HG03045 (cell line): ENCODE data around the gene ROBO1.

ENCODE experiments used
- ATAC-seq: cut with Tn5 transposase; IDR thresholded peaks from one replicate; pipeline ENCODE4 v1.9.1; 2021; ENCODE audit warnings: mild to moderate bottlenecking, moderate library complexity; ENCODE audit not compliant: unreplicated experiment

Gene ROBO1

DNA sequence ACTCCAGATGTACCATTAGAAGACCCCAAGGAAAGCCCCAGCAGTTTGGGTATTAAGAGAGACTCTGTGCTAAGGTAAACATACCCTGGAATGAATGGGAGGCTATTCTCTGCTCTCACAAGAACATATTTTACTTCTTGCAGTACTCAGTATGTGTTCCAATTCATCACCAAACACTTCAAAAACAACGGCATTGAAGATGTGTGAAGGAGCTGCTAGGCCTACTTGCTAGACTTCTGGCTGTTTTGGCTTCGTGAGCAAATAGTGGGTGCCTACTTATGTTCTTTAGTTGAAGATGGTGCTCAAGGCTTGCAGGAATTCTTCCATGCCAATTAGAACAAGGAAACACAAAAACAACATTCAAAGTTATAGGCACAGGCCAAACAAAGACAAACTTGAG is 514.5 kb downstream of the ROBO1 start:
- ATAC-seq: no peak

DNA sequence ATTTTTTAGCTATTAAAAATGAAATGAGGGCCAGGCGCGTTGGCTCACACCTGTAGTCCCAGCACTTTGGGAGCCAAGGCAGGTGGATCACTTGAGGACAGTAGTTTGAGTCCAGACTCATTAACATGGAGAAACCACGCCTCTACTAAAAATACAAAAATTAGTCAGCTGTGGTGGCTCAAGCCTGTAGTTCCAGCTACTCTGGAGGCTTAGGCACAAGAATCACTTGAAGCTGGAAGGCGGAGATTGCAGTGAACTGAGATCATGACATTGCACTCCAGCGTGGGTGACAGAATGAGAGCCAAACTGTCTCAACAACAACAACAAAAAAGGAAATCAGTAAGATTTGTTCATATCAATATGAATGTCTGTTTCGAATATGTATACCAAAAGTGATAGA is 517.1 kb downstream of the ROBO1 start:
- no peak for ATAC-seq

DNA sequence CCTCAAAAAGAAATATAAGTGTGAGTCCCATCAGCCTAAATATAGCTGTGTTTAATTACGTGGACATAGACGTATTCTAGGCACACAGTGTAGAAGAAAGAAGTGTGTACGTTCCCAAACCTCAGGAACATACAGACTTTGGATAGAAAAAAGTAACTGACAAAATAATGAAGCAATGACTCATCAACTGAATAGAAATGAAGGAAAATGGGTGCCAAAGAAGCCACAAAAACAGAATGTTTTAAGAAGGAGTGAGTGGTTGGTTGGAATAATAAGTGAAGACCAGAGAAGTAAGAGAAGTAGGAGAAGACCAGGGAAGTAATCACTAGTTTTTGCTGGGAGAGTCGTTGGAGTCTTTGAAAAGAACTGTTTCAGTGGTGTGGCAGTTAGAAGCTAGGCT is 518.1 kb downstream of the ROBO1 start:
- no peak for ATAC-seq

DNA sequence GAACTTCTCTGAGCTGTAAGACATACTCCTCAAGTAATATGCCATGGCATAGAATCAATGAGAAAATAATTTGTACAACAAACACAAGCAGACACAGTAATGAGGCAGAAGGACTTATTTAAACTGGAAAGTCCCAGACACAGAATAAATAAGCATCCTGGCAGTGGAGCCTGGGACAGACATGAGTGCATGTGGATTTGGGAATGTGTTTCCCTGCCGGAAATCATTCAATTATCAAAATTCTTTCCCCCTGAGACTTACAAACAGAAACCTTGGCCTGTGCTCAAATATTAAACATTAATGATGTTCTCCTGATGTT is 520.1 kb downstream of the ROBO1 start:
- ATAC-seq: no peak

DNA sequence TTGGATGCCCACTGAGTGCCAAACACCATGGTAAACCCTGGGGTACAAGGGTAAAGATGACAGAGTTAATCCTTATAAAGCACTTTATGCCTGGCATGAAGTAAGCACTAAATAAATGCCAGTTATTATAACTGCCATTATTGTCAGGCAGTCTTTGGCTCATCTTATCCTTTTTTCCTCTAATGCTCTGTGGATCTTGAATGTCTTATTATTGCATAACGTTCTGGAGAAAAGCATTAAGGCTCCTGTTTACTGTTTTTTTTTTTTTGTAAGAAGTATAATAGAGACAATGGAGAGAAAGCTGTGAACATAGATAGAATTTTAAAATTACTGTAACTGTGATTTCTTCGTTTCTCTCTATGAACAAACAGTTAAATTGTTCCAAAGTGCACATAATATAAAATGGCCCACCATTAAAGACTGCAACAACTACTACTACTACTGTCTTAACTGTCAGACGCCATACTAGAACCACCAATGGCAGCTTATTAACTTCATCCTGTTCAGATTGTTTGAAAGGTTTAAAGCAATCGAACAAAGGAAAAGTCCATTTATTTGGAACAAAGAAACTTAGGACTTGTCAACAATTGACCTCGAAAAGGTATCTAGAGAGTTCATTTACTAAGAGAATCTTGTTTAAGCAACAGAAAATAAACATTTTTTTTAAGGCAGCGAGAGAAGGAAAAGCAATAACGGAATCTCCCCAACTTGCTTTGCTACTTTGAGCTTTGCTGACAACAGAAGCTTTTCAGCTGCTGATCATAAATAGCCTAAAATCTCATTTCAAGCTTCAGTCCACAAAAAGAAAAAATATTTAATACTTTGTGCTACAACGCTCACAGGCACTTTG is 520.7 kb downstream of the ROBO1 start:
- ATAC-seq: no peak

- ATAC-seq: no peak
Observed at GRCh38 chr3:79245284-79246138, 522.3 kb downstream of the ROBO1 start.

DNA sequence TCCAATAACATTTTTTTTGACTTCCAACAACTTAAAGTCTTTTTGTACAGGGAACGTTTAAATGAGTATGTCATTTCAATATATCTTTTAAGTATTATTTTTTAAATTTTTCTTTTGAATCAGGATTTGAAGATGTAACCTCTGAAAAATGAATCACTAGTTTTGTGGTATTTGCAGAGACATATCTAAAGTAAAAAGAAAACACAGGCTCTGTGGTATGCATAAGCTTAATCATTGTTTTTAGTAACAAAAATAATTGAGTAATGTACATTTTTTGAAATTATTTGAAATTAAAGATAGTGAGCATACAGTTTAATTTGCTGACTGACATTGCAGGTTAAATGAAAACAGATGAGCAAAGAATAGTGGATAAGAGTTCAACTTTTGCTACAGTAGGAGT is 531.3 kb downstream of the ROBO1 start:
- ATAC-seq: no peak

- no peak for ATAC-seq
Observed at GRCh38 chr3:79233431-79234060, 534.3 kb downstream of the ROBO1 start.

- ATAC-seq: no peak
Observed at GRCh38 chr3:79230266-79230665, 537.5 kb downstream of the ROBO1 start.

DNA sequence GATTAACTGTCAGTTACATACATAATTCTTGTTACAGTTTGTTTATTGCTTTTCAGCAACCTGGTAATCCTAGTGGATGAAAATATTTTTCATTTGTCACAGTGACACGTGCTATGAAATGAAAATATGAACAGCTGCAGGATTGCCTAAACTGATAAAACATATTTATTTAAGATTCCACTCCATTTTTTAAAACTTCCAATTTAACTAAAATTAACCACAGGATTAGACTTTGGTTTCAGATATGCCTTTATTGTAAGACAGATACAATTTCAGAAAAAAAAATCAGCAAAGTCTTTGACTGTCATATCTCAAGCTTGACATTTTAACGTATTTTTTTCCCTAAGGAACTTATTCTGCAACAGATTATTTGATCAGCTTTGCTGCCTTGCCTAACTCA is 550.7 kb downstream of the ROBO1 start:
- ATAC-seq: no peak

- ATAC-seq: no peak
Observed at GRCh38 chr3:79215286-79215685, 552.5 kb downstream of the ROBO1 start.

DNA sequence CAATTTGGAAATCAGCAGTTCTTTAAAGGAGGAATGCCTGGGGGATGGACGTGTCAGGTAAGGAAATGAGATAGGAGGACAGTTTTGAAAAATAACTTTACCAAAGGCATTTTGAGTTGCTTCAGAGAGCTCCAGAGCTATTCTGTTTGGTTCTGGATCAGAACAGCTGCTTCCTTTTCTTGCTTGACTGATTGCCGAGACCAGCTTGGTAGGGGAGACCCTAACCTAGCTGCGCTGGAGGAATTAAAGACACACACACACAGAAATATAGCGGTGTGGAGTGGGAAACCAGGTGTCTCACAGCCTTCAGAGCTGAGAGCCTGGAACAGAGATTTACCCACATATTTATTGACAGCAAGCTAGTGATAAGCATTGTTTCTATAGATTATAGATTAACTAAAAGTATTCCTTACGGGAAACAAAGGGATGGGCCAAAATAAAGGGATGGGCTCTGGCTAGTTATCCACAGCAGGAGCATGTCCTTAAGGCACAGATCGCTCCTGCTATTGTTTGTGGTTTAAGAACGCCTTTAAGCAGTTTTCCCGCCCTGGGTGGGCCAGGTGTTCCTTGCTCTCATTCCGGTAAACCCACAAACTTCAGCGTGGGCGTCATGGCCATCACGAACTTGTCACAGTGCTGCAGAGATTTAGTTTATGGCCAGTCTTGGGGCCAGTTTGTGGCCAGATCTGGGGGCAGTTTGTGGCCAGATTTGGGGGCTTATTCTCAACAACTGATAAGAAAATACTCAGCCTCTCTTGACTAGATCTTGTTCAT is 556.0 kb downstream of the ROBO1 start:
- ATAC-seq: no peak

- no peak for ATAC-seq
Observed at GRCh38 chr3:79204351-79204750, 563.4 kb downstream of the ROBO1 start.

DNA sequence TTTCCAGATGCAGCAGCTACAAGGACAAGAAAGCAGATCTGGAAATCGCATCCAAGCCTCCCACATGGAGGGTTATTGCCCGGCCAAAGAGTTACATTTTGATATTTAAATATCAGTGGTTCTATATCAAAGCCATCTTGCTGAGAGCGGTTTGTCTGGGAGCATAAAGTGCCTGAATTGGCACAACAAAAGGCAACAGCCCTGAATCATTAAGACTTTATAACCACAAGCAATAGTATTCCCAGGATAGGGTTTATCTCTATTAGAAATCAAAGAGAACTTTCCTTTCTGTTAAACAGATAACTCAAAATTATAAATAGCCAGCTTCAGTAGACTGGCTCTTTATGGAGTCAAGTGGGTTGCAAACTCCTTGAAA is 564.7 kb downstream of the ROBO1 start:
- no peak for ATAC-seq

DNA sequence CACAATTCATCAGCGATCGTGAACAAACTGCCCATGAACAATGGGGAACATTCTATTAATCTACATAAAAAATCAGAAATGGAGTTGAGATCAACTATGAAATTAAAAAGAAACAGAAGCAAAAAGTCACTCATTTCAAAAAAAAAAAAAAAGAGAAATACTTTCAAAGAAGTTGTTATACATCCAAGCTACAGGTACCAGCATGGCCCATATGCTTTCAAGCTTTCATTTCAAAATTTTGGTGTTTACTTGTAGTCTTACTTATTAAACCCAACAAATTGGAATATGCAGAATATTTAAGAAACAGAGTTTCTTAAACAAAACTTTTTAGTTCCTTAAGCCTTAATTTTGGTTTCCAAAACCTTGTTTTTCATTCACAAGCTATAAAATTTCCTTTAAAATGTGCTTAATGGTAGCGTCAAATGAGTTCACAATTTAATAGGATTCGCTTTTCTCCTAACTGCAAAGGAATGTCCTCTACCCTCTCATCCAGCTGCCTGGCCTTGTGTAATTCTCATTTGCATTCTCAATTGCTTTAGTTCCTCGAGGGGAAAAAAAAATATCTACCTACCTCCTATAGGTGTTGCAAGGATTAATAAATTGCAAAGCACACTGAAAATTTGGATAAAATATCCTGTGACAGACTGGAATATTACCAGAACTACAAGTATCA is 565.2 kb downstream of the ROBO1 start:
- ATAC-seq: no peak

DNA sequence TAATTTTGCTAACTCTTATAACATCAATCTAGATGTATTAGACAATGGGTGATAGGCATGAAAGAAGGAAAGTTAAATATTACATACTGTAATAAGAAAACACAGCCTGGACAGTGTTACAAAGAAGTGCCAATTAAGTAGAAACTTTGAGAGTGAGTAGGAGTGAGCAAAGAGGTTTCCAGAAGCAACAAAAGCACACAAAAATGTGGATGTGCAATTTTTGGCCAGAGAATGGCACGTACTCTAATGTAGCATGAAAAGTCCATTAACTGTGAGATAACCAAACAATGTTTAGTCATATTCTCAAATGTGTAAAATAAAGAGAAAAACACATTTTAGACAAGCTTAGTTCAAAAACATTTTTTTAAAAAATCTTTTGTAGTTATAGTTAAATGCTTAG is 567.3 kb downstream of the ROBO1 start:
- ATAC-seq: no peak

GRCh38 chr3:79199966-79200365 is 567.8 kb downstream of the ROBO1 start:
- ATAC-seq: no peak

- no peak for ATAC-seq
Observed at GRCh38 chr3:79187426-79187825, 580.4 kb downstream of the ROBO1 start.

- no peak for ATAC-seq
Observed at GRCh38 chr3:79184251-79184650, 583.5 kb downstream of the ROBO1 start.

DNA sequence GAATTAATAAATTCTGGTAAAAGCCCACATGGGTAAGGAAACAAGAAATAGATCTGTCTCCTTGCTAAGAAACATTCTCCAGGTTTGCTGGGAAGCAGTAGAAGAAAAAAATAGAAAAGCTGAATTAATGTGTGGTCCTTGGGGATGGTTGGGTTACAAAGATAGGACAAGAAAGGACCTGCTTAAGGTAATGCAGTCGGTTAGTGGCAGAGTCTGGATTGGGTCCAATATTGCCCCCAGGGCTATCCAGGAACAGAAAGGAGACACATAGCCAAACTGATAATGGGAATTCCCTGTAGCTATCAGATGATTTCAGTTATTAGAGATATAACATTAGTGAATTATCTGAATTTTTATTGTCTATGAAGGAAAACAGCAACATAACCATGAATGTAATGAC is 584.3 kb downstream of the ROBO1 start:
- ATAC-seq: no peak
